DOHH2 (cell line): Measurements from ENCODE around the gene PKHD1.

ENCODE experiments used
- EZH2phosphoT487 ChIP-seq: fragments of 200-600 bp; sonication (generic); IDR thresholded peaks from 2 replicates; pipeline ENCODE4 v1.6.1; 2017; ENCODE audit warnings: borderline replicate concordance, mild to moderate bottlenecking, antibody characterized with exemption, low read length, moderate library complexity, mixed read lengths
- TF ChIP-seq, protein P1 (sequence below): fragments of 200-600 bp; sonication (generic); IDR thresholded peaks from one replicate; pipeline ENCODE4 v1.5.1; 2014; ENCODE audit warnings: antibody characterized with exemption, mild to moderate bottlenecking, low read depth, low read length; ENCODE audit not compliant: poor library complexity, severe bottlenecking

GRCh38 chr6:51684038-51684437 lies 403.4 kb downstream of the PKHD1 start:
- TF ChIP-seq, protein P1, sequence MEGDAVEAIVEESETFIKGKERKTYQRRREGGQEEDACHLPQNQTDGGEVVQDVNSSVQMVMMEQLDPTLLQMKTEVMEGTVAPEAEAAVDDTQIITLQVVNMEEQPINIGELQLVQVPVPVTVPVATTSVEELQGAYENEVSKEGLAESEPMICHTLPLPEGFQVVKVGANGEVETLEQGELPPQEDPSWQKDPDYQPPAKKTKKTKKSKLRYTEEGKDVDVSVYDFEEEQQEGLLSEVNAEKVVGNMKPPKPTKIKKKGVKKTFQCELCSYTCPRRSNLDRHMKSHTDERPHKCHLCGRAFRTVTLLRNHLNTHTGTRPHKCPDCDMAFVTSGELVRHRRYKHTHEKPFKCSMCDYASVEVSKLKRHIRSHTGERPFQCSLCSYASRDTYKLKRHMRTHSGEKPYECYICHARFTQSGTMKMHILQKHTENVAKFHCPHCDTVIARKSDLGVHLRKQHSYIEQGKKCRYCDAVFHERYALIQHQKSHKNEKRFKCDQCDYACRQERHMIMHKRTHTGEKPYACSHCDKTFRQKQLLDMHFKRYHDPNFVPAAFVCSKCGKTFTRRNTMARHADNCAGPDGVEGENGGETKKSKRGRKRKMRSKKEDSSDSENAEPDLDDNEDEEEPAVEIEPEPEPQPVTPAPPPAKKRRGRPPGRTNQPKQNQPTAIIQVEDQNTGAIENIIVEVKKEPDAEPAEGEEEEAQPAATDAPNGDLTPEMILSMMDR = no peak
- no peak for TF ChIP-seq EZH2phosphoT487
